Endothelial cell of umbilical vein (primary cell): Measurements from ENCODE around the gene NUDT8. TPM values are rescaled to one million over a fixed set of nuclear protein-coding genes. Genes with fewer than 3 reads are reported as not detected.

Experiments
- BruUV-seq: library from RNA; stranded (reverse); fragments of 400-500 nt; replicated peaks from 2 replicates; lab custom pipeline; 2021; lab: Mats Ljungman, UMichigan
- CTCF ChIA-PET: fragments of 300-600, 350-600 bp; sonication (Branson Sonifier 250); formaldehyde crosslinking; loops from one replicate; lab custom pipeline; 2021; ENCODE audit warnings: antibody characterized with exemption, inconsistent platforms; lab: Charles Lee
- POLR2A ChIA-PET: fragments of 300-600, 350-600 bp; sonication (Branson Sonifier 250); formaldehyde crosslinking; loops from one replicate; lab custom pipeline; 2021; ENCODE audit warnings: antibody characterized with exemption, inconsistent platforms; lab: Charles Lee
- DNase-seq: peaks from one replicate; pipeline ENCODE4 v3.0.0-alpha.2; 2011; ENCODE audit warnings: low read depth, low spot score
- FAIRE-seq: peaks from 2 replicates; lab custom pipeline; 2011; peaks lifted over from hg19 to GRCh38; lab: Jason Lieb, UNC
- H2AFZ ChIP-seq: 2 replicates; pipeline ENCODE4 v1.6.0; 2012; ENCODE audit warnings: low read depth, low read length, control low read depth, inconsistent platforms
- H3K27ac ChIP-seq: 2 replicates; pipeline ENCODE4 v1.5.1; 2011; ENCODE audit warnings: low read depth, mild to moderate bottlenecking, control low read depth, low read length, moderate library complexity; ENCODE audit not compliant: insufficient read depth
- H3K27me3 ChIP-seq, 2 experiments: 2 replicates each; pipeline versions ENCODE4 v1.6.0 to v1.6.1; 2011; ENCODE audit warnings: low read length in 2 of 2, mixed read lengths in 1 of 2; ENCODE audit not compliant: control insufficient read depth in 2 of 2, insufficient read depth in 2 of 2
- H3K36me3 ChIP-seq, 2 experiments: 2 replicates in 1 of 2; 3 replicates in 1 of 2; pipeline ENCODE4 v1.5.1; 2011; ENCODE audit warnings: low read length in 2 of 2, mild to moderate bottlenecking in 1 of 2, moderate library complexity in 1 of 2; ENCODE audit not compliant: control insufficient read depth in 2 of 2, insufficient read depth in 2 of 2; ENCODE audit errors: extremely low read depth in 1 of 2
- H3K4me1 ChIP-seq: 3 replicates; pipeline ENCODE4 v1.5.1; 2011; ENCODE audit warnings: mild to moderate bottlenecking, low read length; ENCODE audit not compliant: control insufficient read depth, insufficient read depth; ENCODE audit errors: extremely low read depth
- H3K4me2 ChIP-seq: 2 replicates; pipeline ENCODE4 v1.6.1; 2011; ENCODE audit warnings: low read length, control low read depth, mixed read lengths; ENCODE audit not compliant: insufficient read depth
- H3K4me3 ChIP-seq, 3 experiments: fragments of 200-600 bp in 1 of 3; sonication (generic), shearing (Covaris generic) in 1 of 3; replicated peaks in 1 of 3; 2 replicates each; pipeline ENCODE4 v1.5.1; 2011 to 2016; ENCODE audit warnings: control low read depth in 3 of 3, low read length in 3 of 3, mild to moderate bottlenecking in 2 of 3, inconsistent platforms in 1 of 3, low read depth in 1 of 3, moderate library complexity in 1 of 3; ENCODE audit not compliant: insufficient read depth in 1 of 3
- H3K79me2 ChIP-seq: 2 replicates; pipeline ENCODE4 v1.6.0; 2012; ENCODE audit warnings: low read length, inconsistent platforms; ENCODE audit not compliant: control insufficient read depth, insufficient read depth
- H3K9ac ChIP-seq: replicated peaks from 2 replicates; pipeline ENCODE3; 2011; ENCODE audit warnings: low read length, control low read depth; ENCODE audit not compliant: insufficient read depth; ENCODE audit errors: extremely low read depth
- H3K9me1 ChIP-seq: replicated peaks from 3 replicates; pipeline ENCODE4 v1.6.0; 2011; ENCODE audit warnings: mild to moderate bottlenecking, low read length; ENCODE audit not compliant: control insufficient read depth, insufficient read depth; ENCODE audit errors: extremely low read depth
- H3K9me3 ChIP-seq: replicated peaks from 2 replicates; pipeline ENCODE4 v1.5.1; 2012; ENCODE audit warnings: low read length, inconsistent platforms; ENCODE audit not compliant: control insufficient read depth, insufficient read depth
- H4K20me1 ChIP-seq: replicated peaks from 2 replicates; pipeline ENCODE3; 2011; ENCODE audit warnings: mild to moderate bottlenecking, low read length; ENCODE audit not compliant: control insufficient read depth, insufficient read depth; ENCODE audit errors: extremely low read depth
- CTCF ChIP-seq, 2 donors: IDR thresholded peaks; 1 replicate in 1 of 2; 2 replicates in 1 of 2; pipeline ENCODE4 v1.5.1; 2011; ENCODE audit warnings: low read length in 2 of 2, mild to moderate bottlenecking in 2 of 2, moderate library complexity in 2 of 2, control low read depth in 1 of 2, inconsistent platforms in 1 of 2, low read depth in 1 of 2; ENCODE audit not compliant: insufficient read depth in 1 of 2; ENCODE audit errors: extremely low read depth in 1 of 2
- EZH2 ChIP-seq: IDR thresholded peaks from 2 replicates; pipeline ENCODE4 v1.6.1; 2012; ENCODE audit warnings: borderline replicate concordance, low read depth, mild to moderate bottlenecking, moderate library complexity, low read length, inconsistent platforms; ENCODE audit not compliant: severe bottlenecking
- FOS ChIP-seq: IDR thresholded peaks from 2 replicates; pipeline ENCODE4 v1.6.1; 2011; ENCODE audit warnings: mild to moderate bottlenecking, low read length, moderate library complexity, borderline replicate concordance; ENCODE audit not compliant: insufficient read depth
- GATA2 ChIP-seq: IDR thresholded peaks from 2 replicates; pipeline ENCODE4 v1.7.0; 2011; ENCODE audit warnings: low read depth, mild to moderate bottlenecking, moderate library complexity, mixed read lengths, low read length; ENCODE audit not compliant: insufficient read length, insufficient read depth
- JUN ChIP-seq: IDR thresholded peaks from 2 replicates; pipeline ENCODE4 v1.6.1; 2011; ENCODE audit warnings: borderline replicate concordance, low read depth; ENCODE audit not compliant: insufficient read length, insufficient read depth
- MAX ChIP-seq: IDR thresholded peaks from 2 replicates; pipeline ENCODE4 v1.6.1; 2011; ENCODE audit not compliant: insufficient read depth, insufficient read length
- MYC ChIP-seq: IDR thresholded peaks from one replicate; pipeline ENCODE4 v1.6.1; 2011; ENCODE audit warnings: mild to moderate bottlenecking, low read depth, low read length
- POLR2A ChIP-seq: IDR thresholded peaks from 2 replicates; pipeline ENCODE4 v1.6.1; 2012; ENCODE audit warnings: low read depth, mild to moderate bottlenecking, control low read depth, low read length
- dilution Hi-C: fragments of 300-500 bp; cut with MboI; formaldehyde crosslinking; loops from one replicate; pipeline ENCODE4 v1.15.0; 2019; ENCODE audit warnings: low sequenced_read_pairs; ENCODE audit not compliant: extremely low pct_ligation_motif_present
- intact Hi-C: fragments of 100-400 bp; cut with micrococcal nuclease; formaldehyde crosslinking; loops from one replicate; pipeline ENCODE4 v1.10.0; 2022
- polyA plus RNA-seq, 4 experiments: library from polyadenylated mRNA; depleted of rRNA in 3 of 4; stranded (reverse) in 3 of 4; unstranded in 1 of 4; fragments of >200 nt; gene quantifications; 2 replicates each; pipeline versions ENCODE4 v1.2.1 to v1.2.3, GENCODE V29; 2011 to 2012; ENCODE audit warnings: missing spikeins in 1 of 4
- total RNA-seq: library from RNA; stranded (reverse); gene quantifications from 2 replicates; pipeline ENCODE4 v1.2.3, GENCODE V29; 2021

The NUDT8 gene
- total and polyA plus RNA-seq, 2 donors (not counting 3 experiments of a cell fraction or from before 2014, with no cell fraction given), result 14.1 to 20.4 TPM

- Histone ChIP-seq H2AFZ (no peak overlapping the region), H3K4me2 (no peak overlapping the region), H3K27ac (no peak overlapping the region), H3K4me1 (no peaks in the 10 kb centered on the region), H3K9me1 (no peaks in the 10 kb centered on the region), H3K9me3 (no peaks in the 10 kb centered on the region), H3K9ac (no peak overlapping the region), H4K20me1 (no peaks in the 10 kb centered on the region), H3K4me3 (no peak overlapping the region), H3K79me2 (no peaks in the 10 kb centered on the region), H3K27me3 (no peaks in the 10 kb centered on the region), H3K36me3 (no peaks in the 10 kb centered on the region)
- ChIA-PET CTCF (interaction anchor here (0.8 to 1.5 kb wide), 2 partner anchors 8 to 18 kb away, joined by 3 to 5 read pairs; no protein-coding TSS in a partner anchor), POLR2A (no interaction called here)
- TF ChIP-seq CTCF (IDR thresholded peaks at IDR 0.05; ENCODE audit: extremely low read depth in 1 of 2, insufficient read depth in 1 of 2, low read depth in 1 of 2, low read length in 2 of 2) (no peak), MYC (no peak), EZH2 (no peak), GATA2 (no peak), FOS (no peak), POLR2A (no peak), MAX (no peak), JUN (no peak)
- FAIRE-seq (no peak), DNase-seq (no peak)
- BruUV-seq, result no TSS peak
- intact Hi-C loops (no loop called here), dilution Hi-C loops (no loop called here)
These were observed 37.1 kb upstream of the NUDT8 start for GRCh38 chr11:67666676-67667489.
